Caco-2 (cell line): ENCODE data around the gene LHX4. TPM values are rescaled to one million over a fixed set of nuclear protein-coding genes. Genes with fewer than 3 reads are reported as not detected.

Source experiments
- BruUV-seq: library from RNA; stranded (reverse); fragments of 400-500 nt; replicated peaks from 2 replicates; lab custom pipeline; 2021; lab: Mats Ljungman, UMichigan
- CTCF ChIA-PET: fragments of 300-600 bp; sonication (Branson Sonifier 250); formaldehyde crosslinking; loops from one replicate; lab custom pipeline; 2022; ENCODE audit warnings: antibody characterized with exemption; lab: Charles Lee
- POLR2A ChIA-PET: fragments of 300-600 bp; sonication (Branson Sonifier 250); formaldehyde crosslinking; loops from one replicate; lab custom pipeline; 2022; ENCODE audit warnings: antibody characterized with exemption; lab: Charles Lee
- DNase-seq, 2 experiments: peaks; one replicate each; pipeline versions ENCODE4 v3.0.0 to v3.0.0-alpha.2; 2020 to 2022
- H3K27me3 ChIP-seq: replicated peaks from 2 replicates; pipeline ENCODE4 v1.6.0; 2011; ENCODE audit warnings: low read length; ENCODE audit not compliant: control insufficient read depth, insufficient read depth
- H3K36me3 ChIP-seq: 2 replicates; pipeline ENCODE4 v1.5.1; 2011; ENCODE audit warnings: low read length; ENCODE audit not compliant: control insufficient read depth, insufficient read depth
- H3K4me1 ChIP-seq: fragments of 250-450 bp; sonication (Bioruptor Pico); 2 replicates; pipeline ENCODE4 v1.5.1; 2020; ENCODE audit warnings: mild to moderate bottlenecking
- H3K4me3 ChIP-seq: 2 replicates; pipeline ENCODE4 v1.5.1; 2011; ENCODE audit warnings: low read depth, mild to moderate bottlenecking, control low read depth, low read length
- H3K9me3 ChIP-seq: fragments of 250-450 bp; sonication (Bioruptor Pico); 2 replicates; pipeline ENCODE4 v1.5.1; 2020; ENCODE audit warnings: mild to moderate bottlenecking, moderate library complexity
- H3K27ac Mint-ChIP-seq: one replicate; pipeline ENCODE4 v1.8.0; 2022; ENCODE audit warnings: mixed read lengths; ENCODE audit not compliant: unreplicated experiment
- H3K27me3 Mint-ChIP-seq: one replicate; pipeline ENCODE4 v1.8.0; 2022; ENCODE audit warnings: mixed read lengths; ENCODE audit not compliant: insufficient read depth, unreplicated experiment
- H3K36me3 Mint-ChIP-seq: one replicate; pipeline ENCODE4 v1.8.0; 2022; ENCODE audit warnings: mild to moderate bottlenecking, mixed read lengths; ENCODE audit not compliant: insufficient read depth, unreplicated experiment
- H3K4me1 Mint-ChIP-seq: one replicate; pipeline ENCODE4 v1.8.0; 2022; ENCODE audit warnings: low read depth, mixed read lengths; ENCODE audit not compliant: unreplicated experiment
- H3K4me3 Mint-ChIP-seq: one replicate; pipeline ENCODE4 v1.8.0; 2022; ENCODE audit warnings: mild to moderate bottlenecking, moderate library complexity, mixed read lengths; ENCODE audit not compliant: unreplicated experiment
- H3K9me3 Mint-ChIP-seq: one replicate; pipeline ENCODE4 v1.8.0; 2022; ENCODE audit warnings: mixed read lengths; ENCODE audit not compliant: unreplicated experiment
- intact Hi-C: fragments of 100-400 bp; cut with micrococcal nuclease; formaldehyde crosslinking; loops from one replicate; pipeline ENCODE4 v1.10.0; 2022; ENCODE audit not compliant: unreplicated experiment
- total RNA-seq: library from RNA; stranded (reverse); gene quantifications from 2 replicates; pipeline ENCODE4 v1.2.3, GENCODE V29; 2022
- TF ChIP-seq, protein P1 (sequence below), 2 experiments: fragments of 200-600 bp in 1 of 2; IDR thresholded peaks; 1 replicate in 1 of 2; 2 replicates in 1 of 2; pipeline versions ENCODE4 v1.5.1 to v1.8.0; 2011 to 2022; ENCODE audit warnings: antibody characterized with exemption in 1 of 2, control low read depth in 1 of 2, inconsistent platforms in 1 of 2, low read depth in 1 of 2, low read length in 1 of 2, mild to moderate bottlenecking in 1 of 2, moderate library complexity in 1 of 2; ENCODE audit not compliant: insufficient read depth in 1 of 2, severe bottlenecking in 1 of 2, unreplicated experiment in 1 of 2

The LHX4 gene
- total RNA-seq, 1 experiment from 2014 or later, result 0.16 TPM

DNA sequence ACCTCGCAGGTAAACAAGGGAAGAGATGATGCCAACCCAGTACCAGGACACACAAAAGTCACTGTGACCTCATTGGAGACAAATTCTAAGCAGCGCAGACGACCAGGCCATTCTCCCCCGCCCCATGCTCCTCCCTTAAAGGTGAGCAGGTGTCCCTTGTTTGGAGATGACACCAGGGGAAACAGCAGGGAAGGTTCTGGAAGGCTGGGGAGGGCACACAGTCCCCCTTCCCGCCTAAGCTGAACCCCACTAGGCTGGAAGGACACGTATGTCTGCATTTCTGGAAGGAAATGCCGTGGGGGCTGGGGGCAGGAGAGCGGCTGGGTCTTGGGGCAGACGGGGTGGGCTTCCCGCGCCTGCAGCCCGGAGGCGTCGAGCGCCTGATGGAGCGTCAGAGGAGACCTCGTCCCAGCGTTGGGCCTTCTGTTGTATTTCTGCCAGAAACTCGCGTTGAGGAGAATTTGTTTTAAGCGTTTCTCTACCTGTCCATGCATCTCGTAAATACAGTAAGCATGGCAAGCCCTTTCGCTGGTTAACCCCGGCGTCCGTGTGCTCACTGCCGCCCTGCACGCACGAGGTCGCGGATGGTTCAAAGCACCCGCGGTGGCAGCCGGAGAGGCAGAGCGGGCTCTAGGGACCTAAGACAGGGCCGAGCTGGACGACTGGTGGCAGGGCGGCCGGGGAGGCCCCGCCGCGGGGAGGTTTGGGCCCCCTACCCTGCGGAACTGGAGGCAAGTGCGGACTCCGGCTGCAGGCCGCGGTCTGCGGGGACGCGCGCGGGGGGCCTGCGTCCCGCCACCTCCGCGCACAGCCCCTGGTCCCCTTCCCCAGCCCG is 1.2 kb upstream of the LHX4 start:
- CTCF ChIA-PET, result no interaction called here
- H3K4me1 Mint-ChIP-seq, result no peaks in the 10 kb centered on the region
- no TSS peak for BruUV-seq

DNA sequence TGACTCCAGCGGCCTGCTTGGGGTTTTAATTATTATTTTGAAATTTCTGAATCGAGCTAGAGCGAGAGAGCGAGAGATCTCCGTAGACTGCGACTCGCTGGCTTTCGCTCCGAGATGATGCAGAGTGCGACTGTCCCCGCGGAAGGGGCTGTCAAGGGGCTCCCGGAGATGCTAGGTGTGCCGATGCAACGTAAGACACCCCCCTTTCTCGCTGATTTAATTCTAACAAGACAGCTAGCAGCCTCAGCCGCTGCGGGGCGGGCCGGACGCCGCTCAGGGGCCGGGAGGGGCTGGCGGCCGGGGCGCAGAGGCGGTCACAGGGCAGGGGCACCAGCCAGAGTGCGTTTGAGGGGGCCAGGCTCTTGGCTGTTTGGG is 339 bp downstream of the LHX4 start:
- Histone ChIP-seq H3K9me3 (no peaks in the 10 kb centered on the region), H3K36me3 (no peaks in the 10 kb centered on the region), H3K4me1 (peaks cover 6% of the 10 kb centered on the region; the same call in 1 of the 2 replicates), H3K4me3 (peak overlapping the region; percentile 60), H3K27me3 (peaks cover 12% of the 10 kb centered on the region)
- ChIA-PET CTCF (interaction anchor here (2.6 kb wide), 1 partner anchor 42 kb away, joined by 12 read pairs; no protein-coding TSS in a partner anchor), POLR2A (interaction anchor here (0.6 kb wide), 1 partner anchor 21 kb away, joined by 3 read pairs; no protein-coding TSS in a partner anchor)
- BruUV-seq, result no TSS peak
- peaks cover 17% of the 10 kb centered on the region for H3K27me3 Mint-ChIP-seq
- H3K4me3 Mint-ChIP-seq, result peak overlapping the region; percentile 79
- no peaks in the 10 kb centered on the region for H3K9me3 Mint-ChIP-seq
- DNase-seq, result no peak
- no peaks in the 10 kb centered on the region for H3K4me1 Mint-ChIP-seq
- H3K36me3 Mint-ChIP-seq, result no peaks in the 10 kb centered on the region
- intact Hi-C loops, result loop anchor here (5.0 kb wide), 1 partner anchor 43 kb away; no protein-coding TSS in a partner anchor
- no peak overlapping the region for H3K27ac Mint-ChIP-seq
- TF ChIP-seq, protein P1, sequence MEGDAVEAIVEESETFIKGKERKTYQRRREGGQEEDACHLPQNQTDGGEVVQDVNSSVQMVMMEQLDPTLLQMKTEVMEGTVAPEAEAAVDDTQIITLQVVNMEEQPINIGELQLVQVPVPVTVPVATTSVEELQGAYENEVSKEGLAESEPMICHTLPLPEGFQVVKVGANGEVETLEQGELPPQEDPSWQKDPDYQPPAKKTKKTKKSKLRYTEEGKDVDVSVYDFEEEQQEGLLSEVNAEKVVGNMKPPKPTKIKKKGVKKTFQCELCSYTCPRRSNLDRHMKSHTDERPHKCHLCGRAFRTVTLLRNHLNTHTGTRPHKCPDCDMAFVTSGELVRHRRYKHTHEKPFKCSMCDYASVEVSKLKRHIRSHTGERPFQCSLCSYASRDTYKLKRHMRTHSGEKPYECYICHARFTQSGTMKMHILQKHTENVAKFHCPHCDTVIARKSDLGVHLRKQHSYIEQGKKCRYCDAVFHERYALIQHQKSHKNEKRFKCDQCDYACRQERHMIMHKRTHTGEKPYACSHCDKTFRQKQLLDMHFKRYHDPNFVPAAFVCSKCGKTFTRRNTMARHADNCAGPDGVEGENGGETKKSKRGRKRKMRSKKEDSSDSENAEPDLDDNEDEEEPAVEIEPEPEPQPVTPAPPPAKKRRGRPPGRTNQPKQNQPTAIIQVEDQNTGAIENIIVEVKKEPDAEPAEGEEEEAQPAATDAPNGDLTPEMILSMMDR (IDR thresholded peaks at IDR 0.05; ENCODE audit: insufficient read depth in 1 of 2, low read depth in 1 of 2, low read length in 1 of 2, severe bottlenecking in 1 of 2, unreplicated experiment in 1 of 2), result no peak

More for the DNA sequence above, 1.2 kb upstream of the LHX4 start:
- Histone ChIP-seq H3K4me3 (peak overlapping the region; percentile 60), H3K36me3 (no peaks in the 10 kb centered on the region), H3K4me1 (peaks cover 6% of the 10 kb centered on the region; the same call in 1 of the 2 replicates), H3K9me3 (no peaks in the 10 kb centered on the region), H3K27me3 (peaks cover 9% of the 10 kb centered on the region)
- DNase-seq, result peak in 1 of 2 experiments; percentile 26
- Mint-ChIP-seq H3K4me3 (peak overlapping the region; percentile 79), H3K27me3 (peaks cover 23% of the 10 kb centered on the region), H3K27ac (no peak overlapping the region), H3K9me3 (no peaks in the 10 kb centered on the region), H3K36me3 (no peaks in the 10 kb centered on the region)
- TF ChIP-seq, protein P1 (IDR thresholded peaks at IDR 0.05; ENCODE audit: insufficient read depth in 1 of 2, low read depth in 1 of 2, low read length in 1 of 2, severe bottlenecking in 1 of 2, unreplicated experiment in 1 of 2), result no peak
- intact Hi-C loops, result no loop called here
- POLR2A ChIA-PET, result no interaction called here

DNA sequence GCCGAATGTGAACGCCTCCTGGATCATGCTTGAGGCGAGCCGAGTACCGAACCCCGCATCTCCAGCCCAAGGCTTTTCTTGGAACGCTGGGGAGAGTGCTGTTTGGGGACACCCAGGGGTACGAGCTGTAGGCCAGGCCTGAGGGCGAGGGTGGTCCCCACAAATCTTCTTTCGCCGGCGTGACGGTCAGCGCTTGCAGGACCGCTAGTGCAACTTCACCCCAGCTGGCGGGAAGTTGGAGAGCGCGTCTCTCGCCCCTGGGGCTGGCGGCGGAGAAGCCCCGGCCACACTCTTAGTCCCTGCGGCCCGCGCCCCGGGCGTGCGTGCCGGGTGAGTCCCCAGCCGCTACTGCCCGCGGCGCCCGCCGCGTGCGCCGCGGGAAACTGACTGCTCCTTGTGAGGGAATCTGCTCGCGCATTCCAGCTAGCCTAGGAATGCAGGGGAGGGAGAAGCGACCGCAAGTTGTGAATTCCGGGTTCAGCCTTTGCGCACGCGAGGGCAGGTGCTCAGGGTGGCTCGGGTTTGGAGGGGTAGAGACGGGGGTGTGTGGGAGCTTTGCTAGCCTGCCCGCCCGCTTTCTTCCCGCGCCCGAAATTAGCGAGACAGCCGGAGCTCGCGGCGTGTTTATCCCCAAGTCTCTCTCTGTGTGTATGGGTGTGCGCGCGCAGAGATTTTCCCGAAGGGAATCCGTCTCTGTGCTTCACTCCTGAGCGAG is 884 bp downstream of the LHX4 start:
- peaks cover 6% of the 10 kb centered on the region; the same call in 1 of the 2 replicates for H3K4me1 ChIP-seq
- H3K36me3 Mint-ChIP-seq, result no peaks in the 10 kb centered on the region
- TF ChIP-seq, protein P1 (IDR thresholded peaks at IDR 0.05; ENCODE audit: insufficient read depth in 1 of 2, low read depth in 1 of 2, low read length in 1 of 2, severe bottlenecking in 1 of 2, unreplicated experiment in 1 of 2), result no peak
- H3K27ac Mint-ChIP-seq, result no peak overlapping the region
- H3K27me3 Mint-ChIP-seq, result peaks cover 23% of the 10 kb centered on the region
- peaks cover 12% of the 10 kb centered on the region for H3K27me3 ChIP-seq
- H3K4me1 Mint-ChIP-seq, result peaks cover under 1% of the 10 kb centered on the region
- ChIA-PET CTCF (interaction anchor here (0.6 to 2.6 kb wide), 3 partner anchors 43 to 154 kb away, joined by 3 to 12 read pairs (median 4); no protein-coding TSS in a partner anchor), POLR2A (no interaction called here)
- BruUV-seq, result no TSS peak
- H3K9me3 ChIP-seq, result no peaks in the 10 kb centered on the region
- intact Hi-C loops, result loop anchor here (5.0 kb wide), 1 partner anchor 44 kb away; no protein-coding TSS in a partner anchor
- peak overlapping the region; percentile 60 for H3K4me3 ChIP-seq
- DNase-seq, result peak; percentile 38 to 55
- H3K4me3 Mint-ChIP-seq, result peak overlapping the region; percentile 79
- H3K9me3 Mint-ChIP-seq, result no peaks in the 10 kb centered on the region
- no peaks in the 10 kb centered on the region for H3K36me3 ChIP-seq
